ENCODE data around the gene TSNAXIP1. TPM values are rescaled to one million over a fixed set of nuclear protein-coding genes. Genes with fewer than 3 reads are reported as not detected.

TSNAXIP1 gene
- total and polyA plus RNA-seq, 9 of the 15 experiments (the other 6 are each of a cell fraction or from before 2014, with no cell fraction given) = 0.03 to 0.24 (median 0.11) TPM; not detected in 4

- TF ChIP-seq, protein P1, sequence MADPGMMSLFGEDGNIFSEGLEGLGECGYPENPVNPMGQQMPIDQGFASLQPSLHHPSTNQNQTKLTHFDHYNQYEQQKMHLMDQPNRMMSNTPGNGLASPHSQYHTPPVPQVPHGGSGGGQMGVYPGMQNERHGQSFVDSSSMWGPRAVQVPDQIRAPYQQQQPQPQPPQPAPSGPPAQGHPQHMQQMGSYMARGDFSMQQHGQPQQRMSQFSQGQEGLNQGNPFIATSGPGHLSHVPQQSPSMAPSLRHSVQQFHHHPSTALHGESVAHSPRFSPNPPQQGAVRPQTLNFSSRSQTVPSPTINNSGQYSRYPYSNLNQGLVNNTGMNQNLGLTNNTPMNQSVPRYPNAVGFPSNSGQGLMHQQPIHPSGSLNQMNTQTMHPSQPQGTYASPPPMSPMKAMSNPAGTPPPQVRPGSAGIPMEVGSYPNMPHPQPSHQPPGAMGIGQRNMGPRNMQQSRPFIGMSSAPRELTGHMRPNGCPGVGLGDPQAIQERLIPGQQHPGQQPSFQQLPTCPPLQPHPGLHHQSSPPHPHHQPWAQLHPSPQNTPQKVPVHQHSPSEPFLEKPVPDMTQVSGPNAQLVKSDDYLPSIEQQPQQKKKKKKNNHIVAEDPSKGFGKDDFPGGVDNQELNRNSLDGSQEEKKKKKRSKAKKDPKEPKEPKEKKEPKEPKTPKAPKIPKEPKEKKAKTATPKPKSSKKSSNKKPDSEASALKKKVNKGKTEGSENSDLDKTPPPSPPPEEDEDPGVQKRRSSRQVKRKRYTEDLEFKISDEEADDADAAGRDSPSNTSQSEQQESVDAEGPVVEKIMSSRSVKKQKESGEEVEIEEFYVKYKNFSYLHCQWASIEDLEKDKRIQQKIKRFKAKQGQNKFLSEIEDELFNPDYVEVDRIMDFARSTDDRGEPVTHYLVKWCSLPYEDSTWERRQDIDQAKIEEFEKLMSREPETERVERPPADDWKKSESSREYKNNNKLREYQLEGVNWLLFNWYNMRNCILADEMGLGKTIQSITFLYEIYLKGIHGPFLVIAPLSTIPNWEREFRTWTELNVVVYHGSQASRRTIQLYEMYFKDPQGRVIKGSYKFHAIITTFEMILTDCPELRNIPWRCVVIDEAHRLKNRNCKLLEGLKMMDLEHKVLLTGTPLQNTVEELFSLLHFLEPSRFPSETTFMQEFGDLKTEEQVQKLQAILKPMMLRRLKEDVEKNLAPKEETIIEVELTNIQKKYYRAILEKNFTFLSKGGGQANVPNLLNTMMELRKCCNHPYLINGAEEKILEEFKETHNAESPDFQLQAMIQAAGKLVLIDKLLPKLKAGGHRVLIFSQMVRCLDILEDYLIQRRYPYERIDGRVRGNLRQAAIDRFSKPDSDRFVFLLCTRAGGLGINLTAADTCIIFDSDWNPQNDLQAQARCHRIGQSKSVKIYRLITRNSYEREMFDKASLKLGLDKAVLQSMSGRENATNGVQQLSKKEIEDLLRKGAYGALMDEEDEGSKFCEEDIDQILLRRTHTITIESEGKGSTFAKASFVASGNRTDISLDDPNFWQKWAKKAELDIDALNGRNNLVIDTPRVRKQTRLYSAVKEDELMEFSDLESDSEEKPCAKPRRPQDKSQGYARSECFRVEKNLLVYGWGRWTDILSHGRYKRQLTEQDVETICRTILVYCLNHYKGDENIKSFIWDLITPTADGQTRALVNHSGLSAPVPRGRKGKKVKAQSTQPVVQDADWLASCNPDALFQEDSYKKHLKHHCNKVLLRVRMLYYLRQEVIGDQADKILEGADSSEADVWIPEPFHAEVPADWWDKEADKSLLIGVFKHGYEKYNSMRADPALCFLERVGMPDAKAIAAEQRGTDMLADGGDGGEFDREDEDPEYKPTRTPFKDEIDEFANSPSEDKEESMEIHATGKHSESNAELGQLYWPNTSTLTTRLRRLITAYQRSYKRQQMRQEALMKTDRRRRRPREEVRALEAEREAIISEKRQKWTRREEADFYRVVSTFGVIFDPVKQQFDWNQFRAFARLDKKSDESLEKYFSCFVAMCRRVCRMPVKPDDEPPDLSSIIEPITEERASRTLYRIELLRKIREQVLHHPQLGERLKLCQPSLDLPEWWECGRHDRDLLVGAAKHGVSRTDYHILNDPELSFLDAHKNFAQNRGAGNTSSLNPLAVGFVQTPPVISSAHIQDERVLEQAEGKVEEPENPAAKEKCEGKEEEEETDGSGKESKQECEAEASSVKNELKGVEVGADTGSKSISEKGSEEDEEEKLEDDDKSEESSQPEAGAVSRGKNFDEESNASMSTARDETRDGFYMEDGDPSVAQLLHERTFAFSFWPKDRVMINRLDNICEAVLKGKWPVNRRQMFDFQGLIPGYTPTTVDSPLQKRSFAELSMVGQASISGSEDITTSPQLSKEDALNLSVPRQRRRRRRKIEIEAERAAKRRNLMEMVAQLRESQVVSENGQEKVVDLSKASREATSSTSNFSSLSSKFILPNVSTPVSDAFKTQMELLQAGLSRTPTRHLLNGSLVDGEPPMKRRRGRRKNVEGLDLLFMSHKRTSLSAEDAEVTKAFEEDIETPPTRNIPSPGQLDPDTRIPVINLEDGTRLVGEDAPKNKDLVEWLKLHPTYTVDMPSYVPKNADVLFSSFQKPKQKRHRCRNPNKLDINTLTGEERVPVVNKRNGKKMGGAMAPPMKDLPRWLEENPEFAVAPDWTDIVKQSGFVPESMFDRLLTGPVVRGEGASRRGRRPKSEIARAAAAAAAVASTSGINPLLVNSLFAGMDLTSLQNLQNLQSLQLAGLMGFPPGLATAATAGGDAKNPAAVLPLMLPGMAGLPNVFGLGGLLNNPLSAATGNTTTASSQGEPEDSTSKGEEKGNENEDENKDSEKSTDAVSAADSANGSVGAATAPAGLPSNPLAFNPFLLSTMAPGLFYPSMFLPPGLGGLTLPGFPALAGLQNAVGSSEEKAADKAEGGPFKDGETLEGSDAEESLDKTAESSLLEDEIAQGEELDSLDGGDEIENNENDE (IDR thresholded peaks at IDR 0.05; ENCODE audit: low read depth, low read length) = no peak
- TF ChIP-seq HEY1 (CRISPR knock-in tag; IDR thresholded peaks at IDR 0.05; ENCODE audit: borderline replicate concordance) (no peak), ZNF431 (CRISPR knock-in tag; IDR thresholded peaks at IDR 0.05) (no peak), PKNOX1 (IDR thresholded peaks at IDR 0.05) (no peak), HMG20B (CRISPR knock-in tag; IDR thresholded peaks at IDR 0.05) (no peak)
These were observed 50.3 kb downstream of the TSNAXIP1 start (continued) for GRCh38 chr16:67856927-67857546.

Data from K562 (cell line).